SK-N-SH (cell line): ENCODE results near the gene GJB2. TPM values are rescaled to one million over a fixed set of nuclear protein-coding genes. Genes with fewer than 3 reads are reported as not detected.

Source experiments
- CTCF ChIA-PET: fragments of 300-600, 350-600 bp; formaldehyde crosslinking; extraction: SDS; loops from one replicate; lab custom pipeline; 2021; lab: Yijun Ruan, JAX
- POLR2A ChIA-PET: fragments of 350-600 bp; sonication (Branson Sonifier 250); formaldehyde crosslinking; extraction: SDS; loops from one replicate; lab custom pipeline; 2020; ENCODE audit warnings: antibody characterized with exemption, inconsistent platforms; lab: Yijun Ruan, JAX
- DNase-seq: peaks from one replicate; pipeline ENCODE4 v3.0.0; 2012
- H2AFZ ChIP-seq: fragments of 200-600 bp; sonication (generic); 2 replicates; pipeline ENCODE4 v1.8.1; 2016; ENCODE audit warnings: antibody characterized with exemption, mild to moderate bottlenecking, low read depth
- H3F3A ChIP-seq: fragments of 200-600 bp; sonication (generic); replicated peaks from 2 replicates; pipeline ENCODE3; 2016; ENCODE audit warnings: antibody characterized with exemption, mild to moderate bottlenecking; ENCODE audit not compliant: insufficient read depth
- H3K27ac ChIP-seq, 2 experiments: fragments of 200-500 bp in 1 of 2; fragments of 200-600 bp in 1 of 2; sonication (Bioruptor generic) in 1 of 2; sonication (generic), shearing (Covaris generic) in 1 of 2; 2 replicates each; pipeline versions ENCODE4 v1.5.1 to v1.6.1; 2014 to 2016; ENCODE audit warnings: low read depth in 2 of 2, inconsistent platforms in 1 of 2, low read length in 1 of 2, mild to moderate bottlenecking in 1 of 2, mixed read lengths in 1 of 2
- H3K27me3 ChIP-seq: fragments of 200-600 bp; sonication (generic), shearing (Covaris generic); 2 replicates; pipeline ENCODE4 v1.6.1; 2016; ENCODE audit warnings: mixed run types; ENCODE audit not compliant: insufficient read depth
- H3K36me3 ChIP-seq, 2 experiments: fragments of 200-500 bp in 1 of 2; fragments of 200-600 bp in 1 of 2; sonication (Bioruptor generic) in 1 of 2; sonication (generic) in 1 of 2; replicated peaks in 1 of 2; 2 replicates each; pipeline versions ENCODE3 to v1.5.1; 2014 to 2016; ENCODE audit warnings: low read length in 1 of 2, mild to moderate bottlenecking in 1 of 2; ENCODE audit not compliant: insufficient read depth in 2 of 2, control insufficient read depth in 1 of 2
- H3K4me1 ChIP-seq, 2 experiments: fragments of 200-500 bp in 1 of 2; fragments of 200-600 bp in 1 of 2; sonication (Bioruptor generic) in 1 of 2; sonication (generic), shearing (Covaris generic) in 1 of 2; 2 replicates each; pipeline versions ENCODE4 v1.5.1 to v1.6.1; 2014 to 2016; ENCODE audit warnings: low read depth in 1 of 2, low read length in 1 of 2, mixed run types in 1 of 2; ENCODE audit not compliant: insufficient read depth in 2 of 2, control insufficient read depth in 1 of 2
- H3K4me2 ChIP-seq: fragments of 200-600 bp; sonication (generic), shearing (Covaris generic); 2 replicates; pipeline ENCODE4 v1.6.1; 2017; ENCODE audit warnings: mixed run types
- H3K4me3 ChIP-seq, 2 experiments: fragments of 200-500 bp in 1 of 2; fragments of 200-600 bp in 1 of 2; sonication (Bioruptor generic) in 1 of 2; sonication (generic), shearing (Covaris generic) in 1 of 2; 2 replicates each; pipeline versions ENCODE4 v1.5.1 to v1.8.1; 2014 to 2016; ENCODE audit warnings: low read depth in 2 of 2, inconsistent platforms in 1 of 2, low read length in 1 of 2, mild to moderate bottlenecking in 1 of 2, mixed read lengths in 1 of 2, moderate library complexity in 1 of 2
- H3K79me2 ChIP-seq: fragments of 200-600 bp; sonication (generic); 2 replicates; pipeline ENCODE4 v1.8.1; 2017; ENCODE audit warnings: mild to moderate bottlenecking; ENCODE audit not compliant: insufficient read depth
- H3K9ac ChIP-seq: fragments of 200-600 bp; sonication (generic); 2 replicates; pipeline ENCODE4 v1.6.1; 2017; ENCODE audit warnings: mixed run types
- H3K9me2 ChIP-seq: fragments of 200-600 bp; sonication (generic); 2 replicates; pipeline ENCODE4 v1.6.1; 2017; ENCODE audit warnings: mixed run types
- H3K9me3 ChIP-seq: fragments of 200-600 bp; sonication (generic); 2 replicates; pipeline ENCODE4 v1.6.1; 2017; ENCODE audit warnings: mixed run types, mild to moderate bottlenecking, moderate library complexity
- H4K20me1 ChIP-seq: fragments of 200-600 bp; sonication (generic); 2 replicates; pipeline ENCODE4 v1.6.1; 2017; ENCODE audit warnings: mild to moderate bottlenecking, mixed run types; ENCODE audit not compliant: insufficient read depth
- CHD2 ChIP-seq: fragments of 150-350 bp; IDR thresholded peaks from 2 replicates; pipeline ENCODE4 v1.6.1; 2018; ENCODE audit warnings: low read length; ENCODE audit not compliant: partially characterized antibody
- CTCF ChIP-seq: fragments of 200-600 bp; sonication (generic); IDR thresholded peaks from 2 replicates; pipeline ENCODE4 v1.6.1; 2017; ENCODE audit warnings: antibody characterized with exemption, mild to moderate bottlenecking, moderate library complexity
- GABPA ChIP-seq: IDR thresholded peaks from 2 replicates; pipeline ENCODE4 v1.4.0; 2012; ENCODE audit warnings: low read depth, mild to moderate bottlenecking
- JUND ChIP-seq: IDR thresholded peaks from 2 replicates; pipeline ENCODE4 v1.4.0; 2012
- MEF2A ChIP-seq: IDR thresholded peaks from 2 replicates; pipeline ENCODE4 v1.4.0; 2012; ENCODE audit warnings: low read depth, borderline replicate concordance
- MXI1 ChIP-seq: IDR thresholded peaks from 2 replicates; pipeline ENCODE4 v1.6.1; 2012; ENCODE audit warnings: mild to moderate bottlenecking, low read depth, low read length, improper control_type of control experiment
- NFIC ChIP-seq: IDR thresholded peaks from 2 replicates; pipeline ENCODE4 v1.4.0; 2012; ENCODE audit warnings: borderline replicate concordance
- PBX3 ChIP-seq: IDR thresholded peaks from 2 replicates; pipeline ENCODE4; 2012
- REST ChIP-seq: IDR thresholded peaks from 2 replicates; pipeline ENCODE4 v1.6.1; 2012; ENCODE audit warnings: mild to moderate bottlenecking, low read depth, low read length, moderate library complexity
- RFX5 ChIP-seq: IDR thresholded peaks from 2 replicates; pipeline ENCODE4 v1.6.1; 2012; ENCODE audit warnings: mild to moderate bottlenecking, improper control_type of control experiment, low read length
- SIN3A ChIP-seq: IDR thresholded peaks from 2 replicates; pipeline ENCODE4 v1.6.1; 2012; ENCODE audit warnings: low read depth, mild to moderate bottlenecking, low read length, moderate library complexity, borderline replicate concordance
- USF2 ChIP-seq: fragments of 150-350 bp; IDR thresholded peaks from 2 replicates; pipeline ENCODE4 v1.6.1; 2017; ENCODE audit warnings: antibody characterized with exemption, low read length, low read depth, borderline replicate concordance
- ZBTB33 ChIP-seq: IDR thresholded peaks from 2 replicates; pipeline ENCODE4 v1.4.0; 2012; ENCODE audit warnings: low read depth, borderline replicate concordance
- WGBS: methylation state at CpG from one replicate; pipeline ENCODE4 v1.1.6; 2017; ENCODE audit warnings: low lambda C conversion rate; 5-methylcytosine and 5-hydroxymethylcytosine counted together
- polyA plus RNA-seq, 3 experiments: library from polyadenylated mRNA; depleted of rRNA; stranded (reverse); fragments of >200 nt; gene quantifications; 2 replicates each; pipeline ENCODE4 v1.2.3, GENCODE V29; 2012

Gene GJB2
- polyA plus RNA-seq, 1 of the 3 experiments (the other 2 are of a cell fraction) = not detected

GRCh38 chr13:20178156-20178555, 14.6 kb downstream of the GJB2 start:
- WGBS = 26% methylated on average over 5 of the region's 5 CpGs
- ChIA-PET CTCF (interaction anchor here (0.9 kb wide), 1 partner anchor 9 kb away, joined by 3 read pairs; no protein-coding TSS in a partner anchor), POLR2A (no interaction called here)
- peaks cover 89% of the 10 kb centered on the region for H3K27me3 ChIP-seq
- no peak overlapping the region for H3K27ac ChIP-seq
- no peaks in the 10 kb centered on the region for H4K20me1 ChIP-seq
- TF ChIP-seq REST (no peak), SIN3A (no peak), ZBTB33 (no peak), RFX5 (no peak), CTCF (no peak), CHD2 (no peak), GABPA (no peak), NFIC (no peak), PBX3 (no peak), MEF2A (no peak), MXI1 (no peak), JUND (no peak), USF2 (no peak)
- H3K9me2 ChIP-seq = no peaks in the 10 kb centered on the region
- no peak overlapping the region for H3K4me3 ChIP-seq
- H3K9me3 ChIP-seq = no peaks in the 10 kb centered on the region
- no peaks in the 10 kb centered on the region for H3K79me2 ChIP-seq
- H3K36me3 ChIP-seq = no peaks in the 10 kb centered on the region
- DNase-seq = no peak
- H3K9ac ChIP-seq = no peak overlapping the region
- peaks cover 0 to 10% of the 10 kb centered on the region in 2 experiments; a peak in 2 of 4 replicates for H3K4me1 ChIP-seq
- H3K4me2 ChIP-seq = 0 out of 2 replicates have a peak overlapping the region, but pooled peaks have one; percentile 51
- no peak overlapping the region for H2AFZ ChIP-seq
- peaks cover 4% of the 10 kb centered on the region for H3F3A ChIP-seq
